ENCODE results near the gene ENSA. TPM values are rescaled to one million over a fixed set of nuclear protein-coding genes. Genes with fewer than 3 reads are reported as not detected.
A peak's percentile ranks its signal among the peaks of the same experiment; 100 is the strongest.

Gene ENSA
- total RNA-seq, 1 experiment from 2014 or later: 254 TPM

DNA sequence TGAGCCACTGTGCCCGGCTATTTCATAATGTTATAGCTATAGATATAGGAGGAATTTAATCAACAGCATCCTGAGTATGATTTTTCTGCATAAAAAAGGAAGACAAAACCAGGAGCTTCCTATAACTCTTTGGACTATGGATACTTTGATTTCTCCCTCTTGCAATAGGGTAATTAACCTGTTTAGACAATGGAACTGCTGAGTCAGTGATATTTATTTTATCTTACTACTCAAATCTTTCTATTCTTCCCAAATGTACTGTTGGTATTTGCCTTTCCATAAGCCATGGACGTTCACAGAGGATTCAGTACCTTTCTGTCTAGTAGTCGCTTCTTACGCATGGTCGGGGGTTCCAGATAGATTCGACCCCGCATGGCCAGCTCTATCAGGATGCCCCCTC lies 33.9 kb upstream of the ENSA start (continued):
- TF ChIP-seq AR (CRISPR knock-in tag; IDR thresholded peaks at IDR 0.05) (no peak), FOXK1 (CRISPR knock-in tag; IDR thresholded peaks at IDR 0.05) (no peak), RELA (CRISPR knock-in tag; IDR thresholded peaks at IDR 0.05; ENCODE audit: borderline replicate concordance) (no peak), NFYB (CRISPR knock-in tag; conservative IDR thresholded peaks at IDR 0.05; ENCODE audit: low read depth) (no peak), ZNF317 (CRISPR knock-in tag; IDR thresholded peaks at IDR 0.05; ENCODE audit: borderline replicate concordance, low read depth) (no peak), ZNF263 (CRISPR knock-in tag; IDR thresholded peaks at IDR 0.05; ENCODE audit: low read depth) (no peak), TEAD4 (CRISPR knock-in tag; IDR thresholded peaks at IDR 0.05) (no peak), SMAD3 (CRISPR knock-in tag; IDR thresholded peaks at IDR 0.05; ENCODE audit: borderline replicate concordance) (no peak), JAZF1 (CRISPR knock-in tag; IDR thresholded peaks at IDR 0.05) (no peak), PREB (CRISPR knock-in tag; IDR thresholded peaks at IDR 0.05; ENCODE audit: borderline replicate concordance) (no peak), HMGXB4 (CRISPR knock-in tag; IDR thresholded peaks at IDR 0.05) (no peak), ETV6 (CRISPR knock-in tag; IDR thresholded peaks at IDR 0.05) (no peak)
- TF ChIP-seq, protein P1, sequence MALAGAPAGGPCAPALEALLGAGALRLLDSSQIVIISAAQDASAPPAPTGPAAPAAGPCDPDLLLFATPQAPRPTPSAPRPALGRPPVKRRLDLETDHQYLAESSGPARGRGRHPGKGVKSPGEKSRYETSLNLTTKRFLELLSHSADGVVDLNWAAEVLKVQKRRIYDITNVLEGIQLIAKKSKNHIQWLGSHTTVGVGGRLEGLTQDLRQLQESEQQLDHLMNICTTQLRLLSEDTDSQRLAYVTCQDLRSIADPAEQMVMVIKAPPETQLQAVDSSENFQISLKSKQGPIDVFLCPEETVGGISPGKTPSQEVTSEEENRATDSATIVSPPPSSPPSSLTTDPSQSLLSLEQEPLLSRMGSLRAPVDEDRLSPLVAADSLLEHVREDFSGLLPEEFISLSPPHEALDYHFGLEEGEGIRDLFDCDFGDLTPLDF (CRISPR knock-in tag; IDR thresholded peaks at IDR 0.05): no peak

DNA sequence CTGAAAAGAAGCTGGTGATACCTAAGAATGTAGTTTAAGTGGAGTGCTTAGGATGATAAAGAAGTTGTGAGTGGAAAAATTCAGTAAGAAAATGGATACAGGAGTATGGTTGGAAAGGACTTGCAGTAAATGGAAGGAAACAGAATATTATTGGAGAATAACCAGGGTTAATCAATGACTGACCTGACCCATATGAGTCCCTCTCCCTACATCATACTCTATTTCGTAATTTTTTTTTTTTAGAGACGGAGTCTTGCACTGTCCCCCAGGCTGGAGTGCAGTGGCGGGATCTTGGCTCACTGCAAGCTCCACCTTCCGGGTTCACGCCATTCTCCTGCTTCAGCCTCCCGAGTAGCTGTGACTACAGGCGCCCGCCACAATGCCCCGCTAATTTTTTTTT lies 33.4 kb upstream of the ENSA start:
- H3K27ac Mint-ChIP-seq: 0 out of 2 replicates have a peak overlapping the region, but pooled peaks have one; percentile 7
- no peak for TF ChIP-seq ERG (CRISPR knock-in tag; IDR thresholded peaks at IDR 0.05)
- no peak for TF ChIP-seq AR (CRISPR knock-in tag; IDR thresholded peaks at IDR 0.05)
- TF ChIP-seq ZNF396 (CRISPR knock-in tag; IDR thresholded peaks at IDR 0.05; ENCODE audit: borderline replicate concordance): no peak
- no peak for TF ChIP-seq PRRX2 (CRISPR knock-in tag; IDR thresholded peaks at IDR 0.05)
- no peak for TF ChIP-seq CBFB (CRISPR knock-in tag; IDR thresholded peaks at IDR 0.05; ENCODE audit: low read depth)
- no peaks in the 10 kb centered on the region for H3K4me1 Mint-ChIP-seq
- peaks cover 8% of the 10 kb centered on the region for H3K9me3 Mint-ChIP-seq
- ChIA-PET POLR2A (interaction anchor here (0.6 kb wide), 1 partner anchor 23 kb away, joined by 3 read pairs; no protein-coding TSS in a partner anchor), CTCF (interaction anchor here (1.2 kb wide), 1 partner anchor 150 kb away, joined by 3 read pairs; no protein-coding TSS in a partner anchor)
- peaks cover 54% of the 10 kb centered on the region for H3K36me3 Mint-ChIP-seq
- H3K4me3 Mint-ChIP-seq: no peak overlapping the region
- H3K27me3 Mint-ChIP-seq (ENCODE audit: low read depth): no peaks in the 10 kb centered on the region
- ATAC-seq (no peak), DNase-seq (ENCODE audit: low spot score) (no peak)

All from WTC11 (cell line).